ENCODE measurements around the gene JMJD7. TPM values are rescaled to one million over a fixed set of nuclear protein-coding genes. Genes with fewer than 3 reads are reported as not detected.

JMJD7 gene
- total RNA-seq, 2 experiments from 2014 or later: 3.0 to 14.1 TPM

- intact Hi-C loops (cut with micrococcal nuclease; ENCODE audit: unreplicated experiment): no loop called here
- Histone ChIP-seq H3K36me3 (ENCODE audit: insufficient read depth, low read length) (no peaks in the 10 kb centered on the region), H4K20me1 (ENCODE audit: insufficient read depth, low read length) (no peaks in the 10 kb centered on the region), H3K9me3 (ENCODE audit: low read length) (no peaks in the 10 kb centered on the region), H3K4me1 (ENCODE audit: insufficient read depth, low read length, poor library complexity, severe bottlenecking) (no peaks in the 10 kb centered on the region), H3K27ac (ENCODE audit: low read depth, low read length, poor library complexity, severe bottlenecking) (no peak overlapping the region), H3K4me3 (ENCODE audit: low read depth, low read length, poor library complexity, severe bottlenecking) (no peak overlapping the region), H2AFZ (ENCODE audit: low read length) (no peak overlapping the region), H3K79me2 (ENCODE audit: insufficient read depth, low read depth, low read length) (no peaks in the 10 kb centered on the region), H3K4me2 (ENCODE audit: low read length) (no peak overlapping the region), H3K9me2 (ENCODE audit: insufficient read depth, low read length) (no peaks in the 10 kb centered on the region)
- ChIA-PET CTCF (ENCODE audit: unreplicated experiment) (no interaction called here), POLR2A (no interaction called here)
- TF ChIP-seq EZH2phosphoT487 (IDR thresholded peaks at IDR 0.05; ENCODE audit: borderline replicate concordance, low read depth, low read length): no peak
- TF ChIP-seq, protein P1, sequence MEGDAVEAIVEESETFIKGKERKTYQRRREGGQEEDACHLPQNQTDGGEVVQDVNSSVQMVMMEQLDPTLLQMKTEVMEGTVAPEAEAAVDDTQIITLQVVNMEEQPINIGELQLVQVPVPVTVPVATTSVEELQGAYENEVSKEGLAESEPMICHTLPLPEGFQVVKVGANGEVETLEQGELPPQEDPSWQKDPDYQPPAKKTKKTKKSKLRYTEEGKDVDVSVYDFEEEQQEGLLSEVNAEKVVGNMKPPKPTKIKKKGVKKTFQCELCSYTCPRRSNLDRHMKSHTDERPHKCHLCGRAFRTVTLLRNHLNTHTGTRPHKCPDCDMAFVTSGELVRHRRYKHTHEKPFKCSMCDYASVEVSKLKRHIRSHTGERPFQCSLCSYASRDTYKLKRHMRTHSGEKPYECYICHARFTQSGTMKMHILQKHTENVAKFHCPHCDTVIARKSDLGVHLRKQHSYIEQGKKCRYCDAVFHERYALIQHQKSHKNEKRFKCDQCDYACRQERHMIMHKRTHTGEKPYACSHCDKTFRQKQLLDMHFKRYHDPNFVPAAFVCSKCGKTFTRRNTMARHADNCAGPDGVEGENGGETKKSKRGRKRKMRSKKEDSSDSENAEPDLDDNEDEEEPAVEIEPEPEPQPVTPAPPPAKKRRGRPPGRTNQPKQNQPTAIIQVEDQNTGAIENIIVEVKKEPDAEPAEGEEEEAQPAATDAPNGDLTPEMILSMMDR (conservative IDR thresholded peaks at IDR 0.05; ENCODE audit: low read length): no peak
- DNase-seq (ENCODE audit: low spot score): no peak
- no TSS peak for BruUV-seq (replicated peaks)
Measured at GRCh38 chr15:41869770-41870688, 42.1 kb downstream of the JMJD7 start.

DNA sequence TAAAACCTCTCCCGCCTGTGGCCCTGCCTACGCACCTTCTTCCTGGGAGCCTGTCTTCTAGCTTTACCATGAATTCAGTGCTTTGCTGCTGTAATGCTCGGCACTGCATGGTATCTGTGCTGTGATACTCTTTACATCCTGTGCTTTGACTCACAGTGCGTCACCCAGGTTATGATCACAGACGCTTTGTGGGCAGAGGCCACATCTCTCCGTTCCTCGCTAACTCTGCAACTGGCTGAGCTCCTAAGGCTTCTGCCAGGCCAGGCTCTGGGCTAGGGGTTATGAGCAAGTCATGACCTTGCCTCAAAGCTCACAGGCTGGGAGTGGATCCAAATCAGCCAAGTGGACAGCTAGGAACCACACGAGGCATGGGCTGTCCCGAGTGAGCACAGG lies 42.8 kb downstream of the JMJD7 start:
- H2AFZ ChIP-seq (ENCODE audit: low read length): no peak overlapping the region
- no peak for DNase-seq (ENCODE audit: low spot score)
- no peak overlapping the region for H3K4me2 ChIP-seq (ENCODE audit: low read length)
- intact Hi-C loops (cut with micrococcal nuclease; ENCODE audit: unreplicated experiment): no loop called here
- no peak overlapping the region for H3K4me3 ChIP-seq (ENCODE audit: low read depth, low read length, poor library complexity, severe bottlenecking)
- ChIA-PET CTCF (ENCODE audit: unreplicated experiment) (no interaction called here), POLR2A (no interaction called here)
- no peaks in the 10 kb centered on the region for H3K36me3 ChIP-seq (ENCODE audit: insufficient read depth, low read length)
- no peaks in the 10 kb centered on the region for H3K9me2 ChIP-seq (ENCODE audit: insufficient read depth, low read length)
- no peak overlapping the region for H3K27ac ChIP-seq (ENCODE audit: low read depth, low read length, poor library complexity, severe bottlenecking)
- H3K79me2 ChIP-seq (ENCODE audit: insufficient read depth, low read depth, low read length): no peaks in the 10 kb centered on the region
- no peaks in the 10 kb centered on the region for H3K4me1 ChIP-seq (ENCODE audit: insufficient read depth, low read length, poor library complexity, severe bottlenecking)
- no TSS peak for BruUV-seq (replicated peaks)
- no peaks in the 10 kb centered on the region for H4K20me1 ChIP-seq (ENCODE audit: insufficient read depth, low read length)
- no peaks in the 10 kb centered on the region for H3K9me3 ChIP-seq (ENCODE audit: low read length)
- TF ChIP-seq, protein P1 (conservative IDR thresholded peaks at IDR 0.05; ENCODE audit: low read length): no peak
- no peak for TF ChIP-seq EZH2phosphoT487 (IDR thresholded peaks at IDR 0.05; ENCODE audit: borderline replicate concordance, low read depth, low read length)
